Stimulated activated CD4-positive, alpha-beta T cell treated with anti-CD3 and anti-CD28 coated beads, Interleukin-4, amount 100 ng/mL, for 4 hours (primary cell): ENCODE data around the gene KLK1.

ENCODE experiments used
- DNase-seq, 2 experiments: peaks; one replicate each; pipeline ENCODE4 v3.0.0-alpha.2; 2020

Gene KLK1

DNA sequence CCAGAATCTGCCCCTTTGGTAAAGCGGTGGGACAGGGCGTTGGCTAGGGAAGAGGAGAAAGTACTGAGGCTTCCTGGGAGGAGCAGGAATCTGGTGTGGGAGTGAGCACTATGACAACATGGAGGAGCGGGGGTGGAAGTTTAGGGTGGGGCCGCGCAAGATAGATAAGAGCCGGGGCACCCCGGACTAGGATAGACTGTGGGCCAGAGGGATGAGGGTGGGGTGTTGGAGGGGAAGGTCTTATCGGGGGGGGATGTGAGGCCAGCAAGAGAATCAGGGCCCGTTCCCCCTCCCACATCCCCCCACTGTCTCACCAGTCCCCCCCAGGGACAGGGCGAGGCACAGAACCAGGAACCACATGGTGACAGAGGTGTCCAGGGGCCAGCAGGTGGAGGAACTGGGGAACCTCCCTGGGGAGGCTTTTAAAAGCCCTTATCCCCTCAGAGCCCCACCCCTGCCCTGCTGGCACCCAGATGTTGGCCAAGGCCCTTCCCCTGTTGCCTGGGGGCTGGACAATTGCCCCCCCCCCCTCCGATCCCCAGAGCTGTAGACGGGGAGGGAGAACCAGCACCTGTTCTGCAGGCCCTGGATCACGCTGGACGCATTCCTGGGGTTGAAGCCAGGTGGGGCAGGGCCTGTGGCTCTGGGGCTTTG is at the start of gene KLK1:
Gene KLK1 (minus strand): TSS at position 399 of the 654 bp plus-strand sequence. CDS start 39 bp downstream, at position 360.
- DNase-seq = no peak

DNA sequence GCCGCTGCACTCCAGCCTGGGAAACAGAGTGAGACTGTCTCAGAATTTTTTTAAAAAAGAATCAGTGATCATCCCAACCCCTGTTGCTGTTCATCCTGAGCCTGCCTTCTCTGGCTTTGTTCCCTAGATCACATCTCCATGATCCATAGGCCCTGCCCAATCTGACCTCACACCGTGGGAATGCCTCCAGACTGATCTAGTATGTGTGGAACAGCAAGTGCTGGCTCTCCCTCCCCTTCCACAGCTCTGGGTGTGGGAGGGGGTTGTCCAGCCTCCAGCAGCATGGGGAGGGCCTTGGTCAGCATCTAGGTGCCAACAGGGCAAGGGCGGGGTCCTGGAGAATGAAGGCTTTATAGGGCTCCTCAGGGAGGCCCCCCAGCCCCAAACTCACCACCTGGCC is 49.5 kb upstream of the KLK1 start, which contains the start of gene KLK2:
Gene KLK2 (plus strand): TSS at position 384 of the 400 bp plus-strand sequence. CDS start 35 bp downstream, outside the sequence.
- no peak for DNase-seq

DNA sequence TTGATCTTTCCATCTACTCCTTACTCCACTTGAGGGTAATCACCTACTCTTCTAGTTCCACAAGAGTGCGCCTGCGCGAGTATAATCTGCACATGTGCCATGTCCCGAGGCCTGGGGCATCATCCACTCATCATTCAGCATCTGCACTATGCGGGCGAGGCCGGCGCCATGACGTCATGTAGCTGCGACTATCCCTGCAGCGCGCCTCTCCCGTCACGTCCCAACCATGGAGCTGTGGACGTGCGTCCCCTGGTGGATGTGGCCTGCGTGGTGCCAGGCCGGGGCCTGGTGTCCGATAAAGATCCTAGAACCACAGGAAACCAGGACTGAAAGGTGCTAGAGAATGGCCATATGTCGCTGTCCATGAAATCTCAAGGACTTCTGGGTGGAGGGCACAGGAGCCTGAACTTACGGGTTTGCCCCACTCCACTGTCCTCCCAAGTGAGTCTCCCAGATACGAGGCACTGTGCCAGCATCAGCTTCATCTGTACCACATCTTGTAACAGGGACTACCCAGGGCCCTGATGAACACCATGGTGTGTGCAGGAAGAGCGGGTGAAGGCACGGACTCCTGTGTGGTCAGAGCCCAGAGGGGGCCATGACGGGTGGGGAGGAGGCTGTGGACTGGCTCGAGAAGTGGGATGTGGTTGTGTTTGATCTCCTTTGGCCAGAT is 47.0 kb upstream of the KLK1 start:
- DNase-seq = peak in 1 of 2 experiments; percentile 5

DNA sequence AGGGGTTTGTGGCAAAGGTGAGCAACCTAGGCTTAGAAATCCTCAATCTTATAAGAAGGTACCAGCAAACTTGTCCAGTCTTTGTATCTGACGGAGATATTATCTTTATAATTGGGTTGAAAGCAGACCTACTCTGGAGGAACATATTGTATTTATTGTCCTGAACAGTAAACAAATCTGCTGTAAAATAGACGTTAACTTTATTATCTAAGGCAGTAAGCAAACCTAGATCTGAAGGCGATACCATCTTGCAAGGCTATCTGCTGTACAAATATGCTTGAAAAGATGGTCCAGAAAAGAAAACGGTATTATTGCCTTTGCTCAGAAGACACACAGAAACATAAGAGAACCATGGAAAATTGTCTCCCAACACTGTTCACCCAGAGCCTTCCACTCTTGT is 45.9 kb upstream of the KLK1 start:
- no peak for DNase-seq

DNA sequence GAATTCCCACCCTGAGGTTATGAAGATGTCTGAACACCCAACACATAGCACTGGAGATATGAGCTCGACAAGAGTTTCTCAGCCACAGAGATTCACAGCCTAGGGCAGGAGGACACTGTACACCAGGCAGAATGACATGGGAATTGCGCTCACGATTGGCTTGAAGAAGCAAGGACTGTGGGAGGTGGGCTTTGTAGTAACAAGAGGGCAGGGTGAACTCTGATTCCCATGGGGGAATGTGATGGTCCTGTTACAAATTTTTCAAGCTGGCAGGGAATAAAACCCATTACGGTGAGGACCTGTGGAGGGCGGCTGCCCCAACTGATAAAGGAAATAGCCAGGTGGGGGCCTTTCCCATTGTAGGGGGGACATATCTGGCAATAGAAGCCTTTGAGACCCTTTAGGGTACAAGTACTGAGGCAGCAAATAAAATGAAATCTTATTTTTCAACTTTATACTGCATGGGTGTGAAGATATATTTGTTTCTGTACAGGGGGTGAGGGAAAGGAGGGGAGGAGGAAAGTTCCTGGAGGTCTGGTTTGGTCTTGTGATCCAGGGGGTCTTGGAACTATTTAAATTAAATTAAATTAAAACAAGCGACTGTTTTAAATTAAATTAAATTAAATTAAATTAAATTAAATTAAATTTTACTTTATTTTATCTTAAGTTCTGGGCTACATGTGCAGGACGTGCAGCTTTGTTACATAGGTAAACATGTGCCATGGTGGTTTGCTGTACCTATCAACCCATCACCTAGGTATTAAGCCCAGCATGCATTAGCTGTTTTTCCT is 38.1 kb upstream of the KLK1 start:
- DNase-seq = no peak

DNA sequence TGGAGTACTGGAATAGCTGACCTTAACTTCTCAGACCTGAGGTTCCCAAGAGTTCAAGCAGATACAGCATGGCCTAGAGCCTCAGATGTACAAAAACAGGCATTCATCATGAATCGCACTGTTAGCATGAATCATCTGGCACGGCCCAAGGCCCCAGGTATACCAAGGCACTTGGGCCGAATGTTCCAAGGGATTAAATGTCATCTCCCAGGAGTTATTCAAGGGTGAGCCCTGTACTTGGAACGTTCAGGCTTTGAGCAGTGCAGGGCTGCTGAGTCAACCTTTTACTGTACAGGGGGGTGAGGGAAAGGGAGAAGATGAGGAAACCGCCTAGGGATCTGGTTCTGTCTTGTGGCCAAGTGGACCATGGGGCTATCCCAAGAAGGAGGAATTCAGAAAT is 37.4 kb upstream of the KLK1 start:
- no peak for DNase-seq

DNA sequence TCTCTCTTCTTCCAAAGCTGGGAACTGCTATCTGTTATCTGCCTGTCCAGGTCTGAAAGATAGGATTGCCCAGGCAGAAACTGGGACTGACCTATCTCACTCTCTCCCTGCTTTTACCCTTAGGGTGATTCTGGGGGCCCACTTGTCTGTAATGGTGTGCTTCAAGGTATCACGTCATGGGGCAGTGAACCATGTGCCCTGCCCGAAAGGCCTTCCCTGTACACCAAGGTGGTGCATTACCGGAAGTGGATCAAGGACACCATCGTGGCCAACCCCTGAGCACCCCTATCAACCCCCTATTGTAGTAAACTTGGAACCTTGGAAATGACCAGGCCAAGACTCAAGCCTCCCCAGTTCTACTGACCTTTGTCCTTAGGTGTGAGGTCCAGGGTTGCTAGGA is 36.3 kb upstream of the KLK1 start:
- DNase-seq = no peak

DNA sequence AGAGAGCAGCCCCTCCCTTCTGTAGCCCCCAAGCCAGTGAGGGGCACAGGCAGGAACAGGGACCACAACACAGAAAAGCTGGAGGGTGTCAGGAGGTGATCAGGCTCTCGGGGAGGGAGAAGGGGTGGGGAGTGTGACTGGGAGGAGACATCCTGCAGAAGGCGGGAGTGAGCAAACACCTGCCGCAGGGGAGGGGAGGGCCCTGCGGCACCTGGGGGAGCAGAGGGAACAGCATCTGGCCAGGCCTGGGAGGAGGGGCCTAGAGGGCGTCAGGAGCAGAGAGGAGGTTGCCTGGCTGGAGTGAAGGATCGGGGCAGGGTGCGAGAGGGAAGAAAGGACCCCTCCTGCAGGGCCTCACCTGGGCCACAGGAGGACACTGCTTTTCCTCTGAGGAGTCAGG is 35.3 kb upstream of the KLK1 start:
- no peak for DNase-seq

DNA sequence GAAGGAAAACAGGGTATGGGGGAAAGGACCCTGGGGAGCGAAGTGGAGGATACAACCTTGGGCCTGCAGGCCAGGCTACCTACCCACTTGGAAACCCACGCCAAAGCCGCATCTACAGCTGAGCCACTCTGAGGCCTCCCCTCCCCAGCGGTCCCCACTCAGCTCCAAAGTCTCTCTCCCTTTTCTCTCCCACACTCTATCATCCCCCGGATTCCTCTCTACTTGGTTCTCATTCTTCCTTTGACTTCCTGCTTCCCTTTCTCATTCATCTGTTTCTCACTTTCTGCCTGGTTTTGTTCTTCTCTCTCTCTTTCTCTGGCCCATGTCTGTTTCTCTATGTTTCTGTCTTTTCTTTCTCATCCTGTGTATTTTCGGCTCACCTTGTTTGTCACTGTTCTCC is 33.8 kb upstream of the KLK1 start:
- no peak for DNase-seq

DNA sequence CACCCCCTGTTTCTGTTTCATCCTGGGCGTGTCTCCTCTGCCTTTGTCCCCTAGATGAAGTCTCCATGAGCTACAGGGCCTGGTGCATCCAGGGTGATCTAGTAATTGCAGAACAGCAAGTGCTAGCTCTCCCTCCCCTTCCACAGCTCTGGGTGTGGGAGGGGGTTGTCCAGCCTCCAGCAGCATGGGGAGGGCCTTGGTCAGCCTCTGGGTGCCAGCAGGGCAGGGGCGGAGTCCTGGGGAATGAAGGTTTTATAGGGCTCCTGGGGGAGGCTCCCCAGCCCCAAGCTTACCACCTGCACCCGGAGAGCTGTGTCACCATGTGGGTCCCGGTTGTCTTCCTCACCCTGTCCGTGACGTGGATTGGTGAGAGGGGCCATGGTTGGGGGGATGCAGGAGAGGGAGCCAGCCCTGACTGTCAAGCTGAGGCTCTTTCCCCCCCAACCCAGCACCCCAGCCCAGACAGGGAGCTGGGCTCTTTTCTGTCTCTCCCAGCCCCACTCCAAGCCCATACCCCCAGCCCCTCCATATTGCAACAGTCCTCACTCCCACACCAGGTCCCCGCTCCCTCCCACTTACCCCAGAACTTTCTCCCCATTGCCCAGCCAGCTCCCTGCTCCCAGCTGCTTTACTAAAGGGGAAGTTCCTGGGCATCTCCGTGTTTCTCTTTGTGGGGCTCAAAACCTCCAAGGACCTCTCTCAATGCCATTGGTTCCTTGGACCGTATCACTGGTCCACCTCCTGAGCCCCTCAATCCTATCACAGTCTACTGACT is 31.2 kb upstream of the KLK1 start, which contains the start of gene KLK3:
Gene KLK3 (plus strand): TSS at position 280 of the 775 bp plus-strand sequence. CDS start 41 bp downstream, at position 321.
- DNase-seq = no peak

DNA sequence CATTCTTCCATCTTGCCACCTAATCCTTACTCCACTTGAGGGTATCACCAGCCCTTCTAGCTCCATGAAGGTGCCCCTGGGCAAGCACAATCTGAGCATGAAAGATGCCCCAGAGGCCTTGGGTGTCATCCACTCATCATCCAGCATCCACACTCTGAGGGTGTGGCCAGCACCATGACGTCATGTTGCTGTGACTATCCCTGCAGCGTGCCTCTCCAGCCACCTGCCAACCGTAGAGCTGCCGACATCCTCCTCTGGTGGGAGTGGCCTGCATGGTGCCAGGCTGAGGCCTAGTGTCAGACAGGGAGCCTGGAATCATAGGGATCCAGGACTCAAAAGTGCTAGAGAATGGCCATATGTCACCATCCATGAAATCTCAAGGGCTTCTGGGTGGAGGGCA is 28.0 kb upstream of the KLK1 start:
- DNase-seq = no peak

DNA sequence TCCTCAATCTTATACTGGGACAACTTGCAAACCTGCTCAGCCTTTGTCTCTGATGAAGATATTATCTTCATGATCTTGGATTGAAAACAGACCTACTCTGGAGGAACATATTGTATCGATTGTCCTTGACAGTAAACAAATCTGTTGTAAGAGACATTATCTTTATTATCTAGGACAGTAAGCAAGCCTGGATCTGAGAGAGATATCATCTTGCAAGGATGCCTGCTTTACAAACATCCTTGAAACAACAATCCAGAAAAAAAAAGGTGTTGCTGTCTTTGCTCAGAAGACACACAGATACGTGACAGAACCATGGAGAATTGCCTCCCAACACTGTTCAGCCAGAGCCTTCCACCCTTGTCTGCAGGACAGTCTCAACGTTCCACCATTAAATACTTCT is 27.2 kb upstream of the KLK1 start:
- DNase-seq = no peak

DNA sequence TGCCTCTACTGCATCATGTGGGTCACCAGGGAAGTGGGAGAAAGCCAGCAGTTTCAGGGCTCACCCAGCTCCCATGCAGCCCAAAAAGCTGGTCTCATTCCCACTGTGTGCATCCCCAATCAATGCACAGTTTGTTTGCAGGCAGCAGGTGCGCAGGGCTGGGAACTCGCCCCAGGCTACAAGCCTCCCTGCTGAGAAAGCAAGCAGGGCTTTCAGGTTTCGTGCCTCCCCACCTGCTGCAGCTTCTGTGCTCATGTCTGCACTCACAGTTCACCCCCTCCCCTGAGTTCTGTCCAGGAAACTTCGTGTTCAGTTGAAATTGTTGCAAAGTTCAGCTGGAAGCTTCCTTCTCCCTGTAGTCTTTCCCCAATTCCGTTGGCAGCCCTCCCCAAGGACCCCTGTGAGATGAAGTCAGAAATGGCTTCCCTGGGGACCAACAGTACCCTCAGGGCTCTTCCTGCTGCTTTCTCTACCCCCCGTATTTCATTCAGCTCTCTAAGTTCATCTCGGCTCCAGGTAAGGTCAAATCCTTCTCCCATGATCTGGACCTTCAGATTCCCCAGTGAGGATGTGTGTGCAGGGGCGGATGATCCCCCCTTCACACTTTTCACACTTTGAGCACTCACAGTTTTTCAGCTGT is 20.8 kb upstream of the KLK1 start:
- DNase-seq = no peak

DNA sequence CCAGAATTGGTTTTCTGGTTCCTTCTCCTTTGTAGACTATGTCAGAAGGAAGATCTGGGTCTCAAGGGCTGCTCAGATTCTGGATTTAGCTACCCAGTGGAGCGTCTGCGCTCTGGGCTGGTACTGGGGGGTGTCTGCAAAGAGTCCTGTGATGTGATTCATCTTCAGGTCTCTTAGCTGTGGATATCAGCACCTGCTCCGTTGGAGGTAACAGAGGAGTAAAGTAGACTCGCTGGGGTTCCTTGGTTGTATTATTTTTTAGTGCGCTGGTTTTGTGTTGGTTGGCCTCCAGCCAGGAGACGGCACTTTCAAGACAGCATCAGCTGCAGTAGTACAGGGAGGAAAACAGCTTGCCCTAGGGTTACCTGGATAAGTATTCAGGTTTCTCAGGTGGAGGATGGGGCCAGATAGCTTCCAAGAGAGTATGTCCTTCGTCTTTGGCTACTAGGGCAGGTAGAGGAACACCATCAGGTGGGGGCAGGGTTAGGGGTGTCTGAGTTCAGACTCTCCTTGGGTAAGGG is 20.2 kb upstream of the KLK1 start:
- DNase-seq = no peak

DNA sequence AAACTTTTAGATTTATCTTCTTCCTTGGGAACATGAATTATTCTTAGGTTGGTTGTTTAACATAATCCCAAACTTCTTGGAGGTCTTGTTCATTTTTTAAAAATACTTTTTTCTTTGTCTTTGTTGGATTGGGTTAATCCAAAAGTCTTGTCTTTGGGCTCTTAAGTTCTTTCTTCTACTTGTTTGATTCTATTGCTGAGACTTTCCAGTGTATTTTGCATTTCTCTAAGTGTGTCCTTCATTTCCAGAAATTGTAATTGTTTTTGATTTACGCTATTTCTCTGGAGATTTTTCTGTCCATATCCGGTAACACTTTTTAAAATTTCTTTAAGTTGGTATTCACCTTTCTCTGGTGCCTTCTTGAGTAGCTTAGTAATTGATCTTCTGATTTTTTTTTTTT is 19.6 kb upstream of the KLK1 start:
- DNase-seq = no peak

DNA sequence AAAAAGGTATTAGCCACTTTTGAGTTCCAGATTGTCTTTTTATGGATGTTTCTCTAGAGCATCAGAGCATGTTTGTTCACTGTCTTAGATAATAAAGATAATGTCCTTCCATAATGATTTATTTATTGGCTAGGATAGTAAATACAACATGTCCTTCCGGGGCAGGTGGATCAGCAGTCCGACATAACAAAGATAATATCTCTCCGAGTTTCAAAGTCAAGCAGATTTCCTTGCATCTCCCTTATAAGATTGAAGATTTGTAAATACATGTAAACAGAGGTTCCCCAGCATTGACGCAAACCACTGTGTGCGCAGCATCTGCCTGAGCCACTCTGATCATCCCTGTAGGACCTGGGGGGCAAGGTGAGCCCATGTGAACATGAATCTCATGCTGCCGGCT is 18.5 kb upstream of the KLK1 start:
- DNase-seq = no peak

DNA sequence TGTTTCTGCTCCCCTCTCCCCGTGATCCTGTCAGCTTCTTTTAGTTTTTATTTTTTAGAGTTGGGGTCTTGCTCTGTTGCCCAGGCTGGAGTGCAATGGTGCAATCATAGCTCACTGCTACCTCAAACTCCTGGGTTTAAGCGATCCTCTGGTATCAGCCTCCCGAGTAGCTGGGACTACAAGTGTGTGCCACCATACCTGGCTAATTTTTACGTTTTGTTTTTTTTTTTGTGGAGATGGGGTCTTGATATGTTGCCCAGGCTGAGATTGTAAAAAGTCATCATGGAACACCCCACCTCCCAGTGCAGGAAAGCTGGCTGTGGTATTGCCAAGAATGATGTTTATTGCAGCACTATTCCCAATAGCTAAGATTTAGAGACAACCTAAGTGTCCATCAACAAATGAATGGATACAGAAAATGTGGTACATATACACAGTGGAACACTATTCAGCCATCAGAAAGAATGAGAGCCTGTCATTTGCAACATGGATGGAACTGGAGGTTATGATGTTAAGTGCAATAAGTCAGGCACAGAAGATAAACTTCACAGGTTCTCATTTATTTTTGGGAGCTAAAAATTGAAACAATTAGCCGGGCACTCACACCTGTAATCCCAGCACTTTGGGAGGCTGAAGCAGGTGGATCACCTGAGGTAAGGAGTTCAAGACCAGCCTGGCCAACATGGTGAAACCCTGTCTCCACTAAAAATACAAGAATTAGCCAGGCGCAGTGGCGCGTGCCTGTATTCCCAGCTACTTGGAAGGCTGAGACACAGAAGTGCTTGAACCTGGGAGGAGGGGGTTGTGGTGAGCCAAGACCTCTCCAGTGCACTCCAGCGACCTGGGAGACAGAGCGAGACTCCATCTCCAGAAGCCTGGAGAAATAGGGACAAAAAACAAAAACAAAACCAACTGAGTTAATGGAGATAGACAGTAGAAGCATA is 16.4 kb upstream of the KLK1 start:
- no peak for DNase-seq

DNA sequence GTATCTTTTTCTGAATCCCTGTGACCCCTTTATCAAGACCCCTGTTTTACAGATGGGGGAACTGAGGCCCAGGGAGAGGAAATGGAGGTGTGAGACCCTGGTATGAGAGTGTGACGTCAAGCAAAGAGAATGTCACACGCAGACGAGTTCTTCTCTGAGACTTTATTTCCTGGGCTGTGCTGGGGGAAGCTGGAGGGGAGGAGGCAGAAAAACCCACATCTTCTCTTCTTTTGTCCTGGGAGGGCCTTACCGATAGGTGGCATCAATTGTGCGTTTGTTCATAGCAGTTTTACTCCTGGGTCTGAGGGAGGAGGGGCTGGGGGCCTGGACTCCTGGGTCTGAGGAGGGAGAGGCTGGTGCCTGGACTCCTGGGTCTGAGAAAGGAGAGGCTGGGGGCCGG is 14.7 kb upstream of the KLK1 start:
- no peak for DNase-seq

DNA sequence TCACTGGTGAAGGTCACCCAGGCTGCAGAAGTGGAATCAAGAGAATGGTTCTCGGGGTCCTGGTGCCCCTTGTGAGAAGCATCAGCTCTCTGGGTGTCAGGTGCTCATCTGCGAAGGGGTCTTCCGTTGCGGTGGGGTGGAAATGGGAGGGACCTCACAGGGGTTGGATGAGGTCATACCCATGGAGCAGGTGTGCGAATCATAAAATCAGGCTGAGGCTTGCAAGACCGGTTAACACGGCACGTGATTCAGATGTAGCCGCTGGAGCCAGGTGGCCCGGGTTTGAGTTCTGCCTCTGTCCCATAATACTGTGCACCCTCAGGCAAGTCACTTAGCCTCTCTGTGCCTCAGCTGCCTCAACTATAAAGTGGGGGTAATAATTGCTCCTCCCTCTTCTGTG is 13.7 kb upstream of the KLK1 start:
- DNase-seq = no peak

DNA sequence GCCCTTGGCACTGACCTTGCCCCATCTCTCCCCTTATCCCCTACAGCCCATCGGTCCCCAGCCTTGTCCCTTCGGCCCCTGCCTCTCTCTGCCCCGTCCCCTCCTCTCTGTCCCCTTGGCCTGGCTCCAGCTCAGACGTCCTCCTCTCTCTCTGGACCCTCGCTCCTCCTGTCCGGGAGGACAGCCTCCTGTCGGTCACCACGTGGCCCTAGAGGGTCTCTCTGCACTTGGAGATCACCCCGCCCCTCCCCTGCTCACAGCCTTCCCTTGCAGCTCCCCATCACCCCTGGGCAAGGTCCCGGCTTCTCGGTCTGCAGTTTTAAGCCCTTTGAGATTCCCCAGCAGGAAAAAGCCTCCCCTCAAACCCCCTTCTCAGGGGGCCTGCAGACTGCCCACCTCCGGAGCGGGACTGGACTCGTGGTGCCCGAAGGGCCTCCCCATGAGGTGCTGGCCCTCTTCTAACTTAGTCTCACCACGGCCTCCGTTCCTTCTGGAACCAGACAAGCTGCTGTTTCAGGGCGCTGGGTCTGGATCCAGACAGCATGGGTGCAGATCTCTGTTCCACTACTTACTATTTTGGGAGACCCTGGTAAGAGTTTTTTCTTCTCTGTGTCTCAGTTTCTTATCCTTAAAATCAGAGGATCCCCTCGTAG is 13.1 kb upstream of the KLK1 start:
- no peak for DNase-seq
